HG03280 (cell line): Measurements from ENCODE around the gene CEL.
"Not testable (repeated sequence)": the region's sequence is repeated elsewhere in the genome, so short reads cannot be mapped to it uniquely, and the experiment has no call there.

Experiments used
- ATAC-seq: cut with Tn5 transposase; IDR thresholded peaks from one replicate; pipeline ENCODE4 v1.9.1; 2021; ENCODE audit warnings: mild to moderate bottlenecking, moderate library complexity; ENCODE audit not compliant: unreplicated experiment

The CEL gene

GRCh38 chr9:133046196-133046899, 15.4 kb upstream of the CEL start:
- ATAC-seq = no peak

GRCh38 chr9:133046900-133047295, 14.9 kb upstream of the CEL start:
- ATAC-seq = no peak

GRCh38 chr9:133048595-133048994, 13.2 kb upstream of the CEL start:
- ATAC-seq = no peak

- no peak for ATAC-seq
These were observed 12.7 kb upstream of the CEL start for GRCh38 chr9:133049043-133049442.

GRCh38 chr9:133050142-133050541, 11.6 kb upstream of the CEL start:
- ATAC-seq = no peak

- no peak for ATAC-seq
These were observed 11.0 kb upstream of the CEL start for GRCh38 chr9:133050781-133051180.

GRCh38 chr9:133051281-133051900, 10.4 kb upstream of the CEL start:
- no peak for ATAC-seq

- ATAC-seq = no peak
These were observed 9.7 kb upstream of the CEL start for GRCh38 chr9:133051966-133052539.

GRCh38 chr9:133054194-133054890, 7.4 kb upstream of the CEL start:
- ATAC-seq = no peak

GRCh38 chr9:133054966-133055365, 6.8 kb upstream of the CEL start:
- no peak for ATAC-seq

GRCh38 chr9:133055788-133056420, 5.9 kb upstream of the CEL start:
- no peak for ATAC-seq

- ATAC-seq = no peak
These were observed 5.2 kb upstream of the CEL start for GRCh38 chr9:133056533-133056932.

GRCh38 chr9:133057006-133057405, 4.8 kb upstream of the CEL start:
- no peak for ATAC-seq

- ATAC-seq = no peak
These were observed 4.2 kb upstream of the CEL start for GRCh38 chr9:133057553-133057952.

- ATAC-seq = no peak
These were observed 3.7 kb upstream of the CEL start for GRCh38 chr9:133058071-133058470.

- ATAC-seq = no peak
These were observed 3.0 kb upstream of the CEL start for GRCh38 chr9:133058550-133059320.

- ATAC-seq = no peak
These were observed 2.2 kb upstream of the CEL start for GRCh38 chr9:133059623-133060022.

- no peak for ATAC-seq
These were observed 1.4 kb upstream of the CEL start for GRCh38 chr9:133060417-133060841.

- not testable (repeated sequence) for ATAC-seq
These were observed 590 bp upstream of the CEL start for GRCh38 chr9:133061019-133061763.

GRCh38 chr9:133062569-133062968, 788 bp downstream of the CEL start:
- ATAC-seq = not testable (repeated sequence)
